ENCODE results near the gene DLK1.

The DLK1 gene

DNA sequence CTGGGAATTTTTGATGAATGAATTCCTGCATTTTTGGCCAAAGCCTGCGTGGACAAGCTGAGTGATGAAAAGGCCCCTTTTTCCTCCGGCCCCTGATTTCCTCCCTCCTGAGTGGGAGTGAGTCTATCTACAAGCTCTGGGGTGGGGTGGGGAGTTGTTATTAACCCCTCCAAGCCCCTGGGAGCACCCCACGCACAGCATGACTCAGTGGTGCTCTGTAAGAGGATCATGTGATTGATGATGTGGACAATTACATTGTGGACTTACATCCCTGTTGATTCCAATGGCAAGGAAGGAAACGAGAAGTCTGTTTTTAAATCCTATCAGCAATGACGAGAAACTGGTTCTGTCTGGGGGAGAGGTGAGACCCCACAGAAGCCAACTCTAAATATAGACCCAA, 5.1 kb upstream of the DLK1 start:
- Histone ChIP-seq H3K9me3 (ENCODE audit: insufficient read depth, low read depth, low read length) (no peaks in the 10 kb centered on the region; the same call in 1 of the 2 replicates), H3K4me3 (ENCODE audit: low read length) (no peak overlapping the region), H3K27me3 (ENCODE audit: insufficient read depth, low read length) (peaks cover 53% of the 10 kb centered on the region), H3K36me3 (ENCODE audit: insufficient read depth, low read depth, low read length) (no peaks in the 10 kb centered on the region), H3K4me1 (ENCODE audit: insufficient read depth, low read length) (peaks cover 3% of the 10 kb centered on the region; the same call in 1 of the 2 replicates), H3K9ac (ENCODE audit: low read depth, low read length) (no peak overlapping the region), H3K27ac (ENCODE audit: low read length) (no peak overlapping the region)

GRCh38 chr14:100722367-100722766, 4.3 kb upstream of the DLK1 start:
- no peaks in the 10 kb centered on the region for H3K36me3 ChIP-seq (ENCODE audit: insufficient read depth, low read depth, low read length)

GRCh38 chr14:100723135-100723829, 3.4 kb upstream of the DLK1 start:
- peak overlapping the region; percentile 33; the same call in 1 of the 2 replicates for H3K4me3 ChIP-seq (ENCODE audit: low read length)
- H3K4me1 ChIP-seq (ENCODE audit: insufficient read depth, low read length) = peaks cover 7% of the 10 kb centered on the region; the same call in 1 of the 2 replicates
- H3K27ac ChIP-seq (ENCODE audit: low read length) = no peak overlapping the region
- H3K27me3 ChIP-seq (ENCODE audit: insufficient read depth, low read length) = peaks cover 69% of the 10 kb centered on the region
- H3K9ac ChIP-seq (ENCODE audit: low read depth, low read length) = no peak overlapping the region
- H3K36me3 ChIP-seq (ENCODE audit: insufficient read depth, low read depth, low read length) = no peaks in the 10 kb centered on the region
- H3K9me3 ChIP-seq (ENCODE audit: insufficient read depth, low read depth, low read length) = no peaks in the 10 kb centered on the region; the same call in 1 of the 2 replicates

More at GRCh38 chr14:100722367-100722766, 4.3 kb upstream of the DLK1 start:
- no peaks in the 10 kb centered on the region; the same call in 1 of the 2 replicates for H3K9me3 ChIP-seq (ENCODE audit: insufficient read depth, low read depth, low read length)
- H3K4me1 ChIP-seq (ENCODE audit: insufficient read depth, low read length) = peaks cover 4% of the 10 kb centered on the region; the same call in 1 of the 2 replicates
- no peak overlapping the region for H3K9ac ChIP-seq (ENCODE audit: low read depth, low read length)
- peaks cover 60% of the 10 kb centered on the region for H3K27me3 ChIP-seq (ENCODE audit: insufficient read depth, low read length)
- no peak overlapping the region for H3K27ac ChIP-seq (ENCODE audit: low read length)
- no peak overlapping the region for H3K4me3 ChIP-seq (ENCODE audit: low read length)

DNA sequence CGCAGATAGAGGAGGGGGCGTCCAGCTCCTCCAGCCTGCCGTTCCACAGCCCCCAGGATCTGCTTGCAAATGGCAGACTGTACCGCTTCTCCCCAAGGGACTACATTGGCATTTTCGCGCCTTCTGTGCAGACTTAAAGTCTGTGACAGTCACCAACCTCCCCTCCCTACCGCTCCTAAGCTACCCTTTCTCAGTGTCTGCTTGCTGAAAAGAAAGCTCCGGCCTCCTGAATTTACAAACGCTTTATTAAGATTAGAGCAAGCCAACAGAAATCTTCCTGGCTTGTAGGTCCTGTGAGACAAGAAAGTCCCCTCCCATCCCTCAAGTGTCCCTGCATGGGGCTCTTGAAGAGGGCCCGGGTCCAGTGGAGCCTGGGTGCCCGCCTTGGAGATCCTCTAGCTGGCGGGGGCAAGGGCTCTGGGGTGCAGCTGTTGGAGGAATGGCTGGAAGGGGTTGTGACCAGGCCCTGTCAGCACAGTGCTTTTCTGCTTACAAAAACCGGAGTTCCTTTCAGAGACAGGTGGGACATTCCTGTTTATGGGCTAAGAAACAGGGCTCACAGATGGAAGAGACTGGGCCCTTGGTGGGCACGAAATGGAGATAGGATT, 2.8 kb upstream of the DLK1 start:
- no peaks in the 10 kb centered on the region for H3K36me3 ChIP-seq (ENCODE audit: insufficient read depth, low read depth, low read length)
- no peak overlapping the region for H3K9ac ChIP-seq (ENCODE audit: low read depth, low read length)
- H3K4me3 ChIP-seq (ENCODE audit: low read length) = no peak overlapping the region
- no peak overlapping the region for H3K27ac ChIP-seq (ENCODE audit: low read length)
- H3K9me3 ChIP-seq (ENCODE audit: insufficient read depth, low read depth, low read length) = no peaks in the 10 kb centered on the region; the same call in 1 of the 2 replicates
- H3K27me3 ChIP-seq (ENCODE audit: insufficient read depth, low read length) = peaks cover 74% of the 10 kb centered on the region
- H3K4me1 ChIP-seq (ENCODE audit: insufficient read depth, low read length) = peaks cover 7% of the 10 kb centered on the region; the same call in 1 of the 2 replicates

DNA sequence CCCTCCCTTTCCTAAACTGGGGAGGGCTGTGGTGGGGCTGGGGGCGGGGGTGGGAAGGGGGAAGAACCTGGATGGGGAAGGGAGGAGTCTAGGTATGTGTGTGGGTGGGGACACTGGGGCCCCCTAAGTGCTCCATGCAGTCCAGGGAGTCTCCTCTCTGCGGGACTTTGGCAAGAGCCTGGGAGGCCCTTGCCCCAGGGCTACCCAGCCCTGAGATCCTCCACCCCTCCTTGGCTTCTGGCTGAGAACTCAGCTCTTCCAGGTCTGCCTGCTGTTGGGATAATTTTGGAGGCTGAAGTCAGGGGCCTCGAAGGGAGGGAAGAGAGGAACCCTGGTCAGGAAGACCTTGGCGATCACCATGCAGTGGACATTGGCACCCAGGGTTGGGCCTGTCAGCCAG, 2.2 kb upstream of the DLK1 start:
- H3K9me3 ChIP-seq (ENCODE audit: insufficient read depth, low read depth, low read length) = no peaks in the 10 kb centered on the region; the same call in 1 of the 2 replicates
- H3K9ac ChIP-seq (ENCODE audit: low read depth, low read length) = no peak overlapping the region
- no peak overlapping the region for H3K27ac ChIP-seq (ENCODE audit: low read length)
- H3K4me1 ChIP-seq (ENCODE audit: insufficient read depth, low read length) = peaks cover 7% of the 10 kb centered on the region; the same call in 1 of the 2 replicates
- H3K4me3 ChIP-seq (ENCODE audit: low read length) = no peak overlapping the region
- H3K36me3 ChIP-seq (ENCODE audit: insufficient read depth, low read depth, low read length) = no peaks in the 10 kb centered on the region
- peaks cover 80% of the 10 kb centered on the region for H3K27me3 ChIP-seq (ENCODE audit: insufficient read depth, low read length)

GRCh38 chr14:100725587-100726387, 905 bp upstream of the DLK1 start:
- Histone ChIP-seq H3K36me3 (ENCODE audit: insufficient read depth, low read depth, low read length) (no peaks in the 10 kb centered on the region), H3K27me3 (ENCODE audit: insufficient read depth, low read length) (peaks cover 92% of the 10 kb centered on the region), H3K27ac (ENCODE audit: low read length) (no peak overlapping the region), H3K9ac (ENCODE audit: low read depth, low read length) (no peak overlapping the region), H3K9me3 (ENCODE audit: insufficient read depth, low read depth, low read length) (no peaks in the 10 kb centered on the region; the same call in 1 of the 2 replicates), H3K4me3 (ENCODE audit: low read length) (peak overlapping the region; percentile 45; the same call in 1 of the 2 replicates), H3K4me1 (ENCODE audit: insufficient read depth, low read length) (peaks cover 7% of the 10 kb centered on the region; the same call in 1 of the 2 replicates)

- no peak overlapping the region for H3K9ac ChIP-seq (ENCODE audit: low read depth, low read length)
- peaks cover 79% of the 10 kb centered on the region for H3K27me3 ChIP-seq (ENCODE audit: insufficient read depth, low read length)
- H3K36me3 ChIP-seq (ENCODE audit: insufficient read depth, low read depth, low read length) = no peaks in the 10 kb centered on the region
- H3K4me3 ChIP-seq (ENCODE audit: low read length) = peak overlapping the region; percentile 58
- H3K9me3 ChIP-seq (ENCODE audit: insufficient read depth, low read depth, low read length) = no peaks in the 10 kb centered on the region; the same call in 1 of the 2 replicates
- peaks cover 7% of the 10 kb centered on the region; the same call in 1 of the 2 replicates for H3K4me1 ChIP-seq (ENCODE audit: insufficient read depth, low read length)
- no peak overlapping the region for H3K27ac ChIP-seq (ENCODE audit: low read length)
These were observed 587 bp downstream of the DLK1 start for GRCh38 chr14:100727086-100727872.

- Histone ChIP-seq H3K27ac (ENCODE audit: low read length) (no peak overlapping the region), H3K36me3 (ENCODE audit: insufficient read depth, low read depth, low read length) (no peaks in the 10 kb centered on the region), H3K27me3 (ENCODE audit: insufficient read depth, low read length) (peaks cover 74% of the 10 kb centered on the region), H3K4me3 (ENCODE audit: low read length) (peak overlapping the region; percentile 58), H3K9me3 (ENCODE audit: insufficient read depth, low read depth, low read length) (no peaks in the 10 kb centered on the region; the same call in 1 of the 2 replicates), H3K9ac (ENCODE audit: low read depth, low read length) (no peak overlapping the region), H3K4me1 (ENCODE audit: insufficient read depth, low read length) (peaks cover 7% of the 10 kb centered on the region; the same call in 1 of the 2 replicates)
These were observed 1.2 kb downstream of the DLK1 start for GRCh38 chr14:100727873-100728240.

- H3K4me3 ChIP-seq (ENCODE audit: low read length) = no peak overlapping the region
- H3K27me3 ChIP-seq (ENCODE audit: insufficient read depth, low read length) = peaks cover 63% of the 10 kb centered on the region
- no peak overlapping the region for H3K9ac ChIP-seq (ENCODE audit: low read depth, low read length)
- no peak overlapping the region for H3K27ac ChIP-seq (ENCODE audit: low read length)
- no peaks in the 10 kb centered on the region for H3K36me3 ChIP-seq (ENCODE audit: insufficient read depth, low read depth, low read length)
- H3K9me3 ChIP-seq (ENCODE audit: insufficient read depth, low read depth, low read length) = no peaks in the 10 kb centered on the region; the same call in 1 of the 2 replicates
- peaks cover 4% of the 10 kb centered on the region; the same call in 1 of the 2 replicates for H3K4me1 ChIP-seq (ENCODE audit: insufficient read depth, low read length)
These were observed 2.3 kb downstream of the DLK1 start for GRCh38 chr14:100728962-100729361.

GRCh38 chr14:100729982-100730381, 3.3 kb downstream of the DLK1 start:
- Histone ChIP-seq H3K9me3 (ENCODE audit: insufficient read depth, low read depth, low read length) (no peaks in the 10 kb centered on the region; the same call in 1 of the 2 replicates), H3K27ac (ENCODE audit: low read length) (no peak overlapping the region), H3K4me1 (ENCODE audit: insufficient read depth, low read length) (peaks cover 4% of the 10 kb centered on the region; the same call in 1 of the 2 replicates), H3K9ac (ENCODE audit: low read depth, low read length) (no peak overlapping the region), H3K4me3 (ENCODE audit: low read length) (no peak overlapping the region), H3K27me3 (ENCODE audit: insufficient read depth, low read length) (peaks cover 54% of the 10 kb centered on the region), H3K36me3 (ENCODE audit: insufficient read depth, low read depth, low read length) (no peaks in the 10 kb centered on the region)

GRCh38 chr14:100730581-100730980, 3.9 kb downstream of the DLK1 start:
- Histone ChIP-seq H3K36me3 (ENCODE audit: insufficient read depth, low read depth, low read length) (no peaks in the 10 kb centered on the region), H3K4me1 (ENCODE audit: insufficient read depth, low read length) (peaks cover 4% of the 10 kb centered on the region; the same call in 1 of the 2 replicates), H3K27me3 (ENCODE audit: insufficient read depth, low read length) (peaks cover 48% of the 10 kb centered on the region), H3K9me3 (ENCODE audit: insufficient read depth, low read depth, low read length) (no peaks in the 10 kb centered on the region; the same call in 1 of the 2 replicates), H3K27ac (ENCODE audit: low read length) (no peak overlapping the region), H3K9ac (ENCODE audit: low read depth, low read length) (no peak overlapping the region), H3K4me3 (ENCODE audit: low read length) (no peak overlapping the region)

Measured in iPS-20b (cell line).